ENCODE data around the gene RTL10.

Gene RTL10

GRCh38 chr22:19812910-19813309, 41.8 kb downstream of the RTL10 start:
- no peak for TF ChIP-seq CTCF (conservative IDR thresholded peaks at IDR 0.05; ENCODE audit: low read length)
- no peak overlapping the region for H3K4me3 ChIP-seq (ENCODE audit: low read length)
- no peak for DNase-seq (ENCODE audit: low read depth)

- no peak for DNase-seq (ENCODE audit: low read depth)
- no peak overlapping the region for H3K4me3 ChIP-seq (ENCODE audit: low read length)
- TF ChIP-seq CTCF (conservative IDR thresholded peaks at IDR 0.05; ENCODE audit: low read length) = no peak
These were observed 42.6 kb downstream of the RTL10 start for GRCh38 chr22:19811811-19812771.

- no peak for DNase-seq (ENCODE audit: low read depth)
- no peak for TF ChIP-seq CTCF (conservative IDR thresholded peaks at IDR 0.05; ENCODE audit: low read length)
- no peak overlapping the region for H3K4me3 ChIP-seq (ENCODE audit: low read length)
These were observed 43.5 kb downstream of the RTL10 start for GRCh38 chr22:19811211-19811621.

GRCh38 chr22:19810381-19811201, 44.1 kb downstream of the RTL10 start:
- TF ChIP-seq CTCF (conservative IDR thresholded peaks at IDR 0.05; ENCODE audit: low read length) = no peak
- peak; percentile 91 for DNase-seq (ENCODE audit: low read depth)

GRCh38 chr22:19809741-19810140, 44.9 kb downstream of the RTL10 start:
- H3K4me3 ChIP-seq (ENCODE audit: low read length) = no peak overlapping the region
- TF ChIP-seq CTCF (conservative IDR thresholded peaks at IDR 0.05; ENCODE audit: low read length) = no peak
- no peak for DNase-seq (ENCODE audit: low read depth)

More at GRCh38 chr22:19810381-19811201, 44.1 kb downstream of the RTL10 start:
- H3K4me3 ChIP-seq (ENCODE audit: low read length) = no peak overlapping the region

GRCh38 chr22:19808873-19809478, 45.7 kb downstream of the RTL10 start:
- H3K4me3 ChIP-seq (ENCODE audit: low read length) = no peak overlapping the region
- no peak for TF ChIP-seq CTCF (conservative IDR thresholded peaks at IDR 0.05; ENCODE audit: low read length)

More at GRCh38 chr22:19808873-19809478, 45.7 kb downstream of the RTL10 start:
- no peak for DNase-seq (ENCODE audit: low read depth)

All from AG10803 (cell line).